H1 (cell line): Measurements from ENCODE around the gene ZFAND3. TPM values are rescaled to one million over a fixed set of nuclear protein-coding genes. Genes with fewer than 3 reads are reported as not detected.

Source experiments
- CTCF ChIA-PET: fragments of 300-600 bp; sonication (Branson Sonifier 250); formaldehyde crosslinking; loops from one replicate; lab custom pipeline; 2021; ENCODE audit not compliant: partially characterized antibody; lab: Charles Lee
- POLR2A ChIA-PET: fragments of 300-600 bp; sonication (Branson Sonifier 250); formaldehyde crosslinking; loops from one replicate; lab custom pipeline; 2021; ENCODE audit warnings: inconsistent platforms; ENCODE audit not compliant: partially characterized antibody; lab: Charles Lee
- DNase-seq, 2 experiments: peaks; one replicate each; pipeline versions ENCODE4 v3.0.0 to v3.0.0-alpha.2; 2010 to 2022; ENCODE audit warnings: low spot score in 2 of 2, low read depth in 1 of 2, mixed read lengths in 1 of 2
- FAIRE-seq: peaks from 2 replicates; lab custom pipeline; 2011; peaks lifted over from hg19 to GRCh38; lab: Jason Lieb, UNC
- H2AFZ ChIP-seq: 2 replicates; pipeline ENCODE4 v1.8.1; 2012; ENCODE audit warnings: low read length, inconsistent platforms
- H2AK5ac ChIP-seq: 2 replicates; pipeline ENCODE4 v1.6.1; 2013; ENCODE audit warnings: low read depth, low read length
- H2BK120ac ChIP-seq: replicated peaks from 2 replicates; pipeline ENCODE3; 2013; ENCODE audit warnings: low read depth, low read length, inconsistent platforms
- H2BK12ac ChIP-seq: 2 replicates; pipeline ENCODE4 v1.6.1; 2013; ENCODE audit warnings: low read depth, low read length
- H2BK15ac ChIP-seq: 2 replicates; pipeline ENCODE4 v1.6.1; 2013; ENCODE audit warnings: low read length
- H2BK20ac ChIP-seq: 2 replicates; pipeline ENCODE4 v1.6.1; 2013; ENCODE audit warnings: low read length
- H2BK5ac ChIP-seq: 2 replicates; pipeline ENCODE4 v1.6.1; 2013; ENCODE audit warnings: low read depth, low read length
- H3K14ac ChIP-seq: 2 replicates; pipeline ENCODE4 v1.6.1; 2013; ENCODE audit warnings: inconsistent platforms; ENCODE audit not compliant: insufficient read length
- H3K18ac ChIP-seq: 2 replicates; pipeline ENCODE4 v1.6.1; 2013; ENCODE audit warnings: low read length; ENCODE audit errors: extremely low read depth
- H3K23ac ChIP-seq: 2 replicates; pipeline ENCODE4 v1.6.1; 2013; ENCODE audit warnings: inconsistent platforms; ENCODE audit not compliant: insufficient read length
- H3K23me2 ChIP-seq: 2 replicates; pipeline ENCODE4 v1.6.1; 2013; ENCODE audit warnings: low read depth, low read length
- H3K27ac ChIP-seq: 2 replicates; pipeline ENCODE4 v1.6.1; 2011; ENCODE audit warnings: low read depth, low read length, inconsistent platforms
- H3K27me3 ChIP-seq, 4 experiments: replicated peaks in 1 of 4; 1 replicate in 1 of 4; 2 replicates in 3 of 4; pipeline versions ENCODE4 v1.6.1 to v1.8.1; 2011 to 2013; ENCODE audit warnings: low read length in 3 of 4, mild to moderate bottlenecking in 3 of 4, inconsistent platforms in 2 of 4, mixed read lengths in 2 of 4, moderate library complexity in 1 of 4; ENCODE audit not compliant: control insufficient read depth in 3 of 4, insufficient read depth in 3 of 4; ENCODE audit errors: extremely low read depth in 1 of 4
- H3K36me3 ChIP-seq, 4 experiments: 2 replicates each; pipeline versions ENCODE4 v1.6.1 to v1.8.1; 2011 to 2013; ENCODE audit warnings: mild to moderate bottlenecking in 4 of 4, low read length in 3 of 4, moderate library complexity in 2 of 4, control low read depth in 1 of 4, inconsistent platforms in 1 of 4; ENCODE audit not compliant: insufficient read depth in 4 of 4, control insufficient read depth in 2 of 4
- H3K4ac ChIP-seq: replicated peaks from 2 replicates; pipeline ENCODE3; 2013; ENCODE audit warnings: low read length, low read depth, mixed read lengths, inconsistent platforms; ENCODE audit not compliant: insufficient read length
- H3K4me1 ChIP-seq, 4 experiments: replicated peaks in 1 of 4; 1 replicate in 1 of 4; 2 replicates in 3 of 4; pipeline versions ENCODE4 v1.6.1 to v1.8.1; 2011 to 2013; ENCODE audit warnings: low read length in 3 of 4, inconsistent platforms in 2 of 4, mixed read lengths in 1 of 4; ENCODE audit not compliant: insufficient read depth in 4 of 4, control insufficient read depth in 3 of 4
- H3K4me2 ChIP-seq, 2 experiments: 2 replicates each; pipeline versions ENCODE4 v1.6.1 to v1.8.1; 2011 to 2013; ENCODE audit warnings: low read depth in 2 of 2, low read length in 2 of 2, control low read depth in 1 of 2, inconsistent platforms in 1 of 2, mild to moderate bottlenecking in 1 of 2; ENCODE audit not compliant: insufficient read depth in 1 of 2
- H3K4me3 ChIP-seq, 4 experiments: fragments of 200-600, 300-600 bp in 1 of 4; sonication (generic), shearing (Covaris generic), sonication (Bioruptor Twin) in 1 of 4; 2 replicates each; pipeline versions ENCODE4 v1.5.1 to v1.8.1; 2011 to 2016; ENCODE audit warnings: low read length in 4 of 4, low read depth in 3 of 4, control low read depth in 2 of 4, inconsistent platforms in 2 of 4, mild to moderate bottlenecking in 2 of 4, mixed read lengths in 1 of 4, moderate library complexity in 1 of 4; ENCODE audit not compliant: insufficient read depth in 2 of 4; ENCODE audit errors: extremely low read depth in 1 of 4
- H3K56ac ChIP-seq: replicated peaks from 2 replicates; pipeline ENCODE3; 2013; ENCODE audit warnings: low read depth, mild to moderate bottlenecking, mixed read lengths, low read length, inconsistent platforms; ENCODE audit not compliant: insufficient read length
- H3K79me1 ChIP-seq: 2 replicates; pipeline ENCODE4 v1.6.1; 2013; ENCODE audit warnings: low read depth, low read length, control low read depth
- H3K79me2 ChIP-seq, 2 experiments: 2 replicates each; pipeline versions ENCODE4 v1.6.1 to v1.8.1; 2012 to 2013; ENCODE audit warnings: low read length in 2 of 2, mild to moderate bottlenecking in 2 of 2, inconsistent platforms in 1 of 2; ENCODE audit not compliant: insufficient read depth in 2 of 2, control insufficient read depth in 1 of 2
- H3K9ac ChIP-seq, 4 experiments: replicated peaks in 1 of 4; 1 replicate in 1 of 4; 2 replicates in 3 of 4; pipeline versions ENCODE4 v1.6.1 to v1.8.1; 2011 to 2013; ENCODE audit warnings: low read depth in 3 of 4, low read length in 3 of 4, control low read depth in 2 of 4, mild to moderate bottlenecking in 2 of 4, moderate library complexity in 2 of 4, inconsistent platforms in 1 of 4; ENCODE audit errors: extremely low read depth in 1 of 4
- H3K9me3 ChIP-seq, 2 experiments: 2 replicates each; pipeline versions ENCODE4 v1.6.1 to v1.8.1; 2012 to 2013; ENCODE audit warnings: mild to moderate bottlenecking in 2 of 2, moderate library complexity in 2 of 2, control low read depth in 1 of 2, inconsistent platforms in 1 of 2, low read depth in 1 of 2, low read length in 1 of 2, mixed read lengths in 1 of 2; ENCODE audit not compliant: insufficient read depth in 2 of 2
- H4K20me1 ChIP-seq, 2 experiments: replicated peaks in 1 of 2; 2 replicates each; pipeline versions ENCODE3 to v1.8.1; 2011 to 2013; ENCODE audit warnings: inconsistent platforms in 2 of 2, low read length in 2 of 2, mild to moderate bottlenecking in 1 of 2; ENCODE audit not compliant: insufficient read depth in 2 of 2, control insufficient read depth in 1 of 2
- H4K5ac ChIP-seq: 2 replicates; pipeline ENCODE4 v1.6.1; 2013; ENCODE audit warnings: low read length, low read depth, mixed read lengths, inconsistent platforms; ENCODE audit not compliant: insufficient read length
- H4K8ac ChIP-seq: 2 replicates; pipeline ENCODE4 v1.8.0; 2013; ENCODE audit warnings: mild to moderate bottlenecking, moderate library complexity, low read length, inconsistent platforms; ENCODE audit not compliant: insufficient read depth; ENCODE audit errors: extremely low read depth
- H4K91ac ChIP-seq: replicated peaks from 2 replicates; pipeline ENCODE3; 2013; ENCODE audit warnings: low read length, mixed read lengths, inconsistent platforms; ENCODE audit not compliant: insufficient read length
- RFX5 ChIP-seq: IDR thresholded peaks from 2 replicates; pipeline ENCODE4 v1.6.1; 2011; ENCODE audit warnings: low read depth, low read length, improper control_type of control experiment, borderline replicate concordance
- WGBS, 2 experiments: shearing (Covaris generic) in 1 of 2; methylation state at CpG; one replicate each; pipeline versions ENCODE4 v1.1.6 to v1.1.7; 2013 to 2015; ENCODE audit warnings: low lambda C conversion rate in 2 of 2, mixed read lengths in 2 of 2, inconsistent platforms in 1 of 2, low coverage in 1 of 2, missing lambda C conversion rate in 1 of 2; ENCODE audit not compliant: insufficient replicate concordance in 2 of 2, insufficient coverage in 1 of 2, insufficient read length in 1 of 2; ENCODE audit errors: extremely low coverage in 1 of 2, missing lambda C conversion rate in 1 of 2; 5-methylcytosine and 5-hydroxymethylcytosine counted together
- polyA plus RNA-seq, 7 experiments: library from polyadenylated mRNA; depleted of rRNA in 3 of 7; stranded (reverse) in 5 of 7; unstranded in 2 of 7; fragments of >200 nt in 5 of 7; fragments of 200-250 nt in 2 of 7; gene quantifications; 1 replicate in 5 of 7; 2 replicates in 1 of 7; 4 replicates in 1 of 7; pipeline versions ENCODE4 v1.2.1 to v1.2.3, GENCODE V29; 2011 to 2013; ENCODE audit warnings: missing spikeins in 2 of 7, mixed read lengths in 2 of 7
- total RNA-seq: library from RNA; stranded (reverse); fragmentation: NEBNext Ultra II Directional; extraction: Animal tissue kit (Norgen Biotek cat#: 25700); gene quantifications from 2 replicates; pipeline ENCODE4 v1.2.1, GENCODE V29; 2021

ZFAND3 gene
- total and polyA plus RNA-seq, 2 of the 8 experiments (the other 6 are each of a cell fraction or from before 2014, with no cell fraction given): 13.0 to 51.3 TPM

GRCh38 chr6:37882292-37882691 lies 62.8 kb downstream of the ZFAND3 start:
- H3K79me2 ChIP-seq: peaks cover 0 to 55% of the 10 kb centered on the region in 2 experiments; a peak in 3 of 4 replicates

More at GRCh38 chr6:37882292-37882691, 62.8 kb downstream of the ZFAND3 start:
- no peaks in the 10 kb centered on the region for H3K27me3 ChIP-seq
- no peaks in the 10 kb centered on the region for H3K36me3 ChIP-seq
- TF ChIP-seq RFX5: no peak
- H2BK120ac ChIP-seq: no peak overlapping the region
- H3K14ac ChIP-seq: no peak overlapping the region
- no peak overlapping the region for H4K91ac ChIP-seq
- H3K18ac ChIP-seq: no peak overlapping the region
- ChIA-PET CTCF (interaction anchor here (0.6 to 1.7 kb wide), 8 partner anchors 23 to 390 kb away, joined by 3 to 6 read pairs (median 4); no protein-coding TSS in a partner anchor), POLR2A (no interaction called here)
- no peak overlapping the region for H4K5ac ChIP-seq
- H2BK5ac ChIP-seq: no peak overlapping the region
- no peak overlapping the region for H2BK20ac ChIP-seq
- no peak overlapping the region for H2AK5ac ChIP-seq
- DNase-seq (no peak), FAIRE-seq (no peak)
- H3K4me1 ChIP-seq: peaks cover 0 to 4% (median 3%) of the 10 kb centered on the region in 4 experiments; a peak in 3 of 7 replicates
- H3K23ac ChIP-seq: no peak overlapping the region
- H4K20me1 ChIP-seq: peaks cover 6 to 18% of the 10 kb centered on the region in 2 experiments
- no peak overlapping the region for H3K27ac ChIP-seq
- no peak overlapping the region for H4K8ac ChIP-seq
- H3K23me2 ChIP-seq: no peaks in the 10 kb centered on the region; the same call in 1 of the 2 replicates
- H3K4me3 ChIP-seq: no peak overlapping the region
- H2BK15ac ChIP-seq: no peak overlapping the region
- no peak overlapping the region for H2BK12ac ChIP-seq
- H3K79me1 ChIP-seq: 0 out of 2 replicates have a peak, but pooled peaks cover 2% of the 10 kb centered on the region
- H3K56ac ChIP-seq: no peak overlapping the region
- 86% methylated on average over 2 of the region's 2 CpGs; no CpG with 5 or more reads in 1 of the 2 experiments for WGBS, 2 experiments
- H2AFZ ChIP-seq: no peak overlapping the region
- no peaks in the 10 kb centered on the region for H3K9me3 ChIP-seq
- no peak overlapping the region for H3K4ac ChIP-seq
- H3K9ac ChIP-seq: no peak overlapping the region
- no peak overlapping the region for H3K4me2 ChIP-seq
